Left renal cortex interstitium (tissue), 4 donors: ENCODE measurements around the gene B3GALNT1. TPM values are rescaled to one million over a fixed set of nuclear protein-coding genes. Genes with fewer than 3 reads are reported as not detected.
"Not testable (repeated sequence)": the region's sequence is repeated elsewhere in the genome, so short reads cannot be mapped to it uniquely, and the experiment has no call there.

ENCODE experiments used
- DNase-seq, 4 donors: peaks; one replicate each; pipeline ENCODE4 v3.0.0-alpha.2; 2013; ENCODE audit warnings: low read depth in 4 of 4, low spot score in 2 of 4, missing footprints in 1 of 4
- polyA plus RNA-seq, 4 donors: library from polyadenylated mRNA; unstranded; fragments of 120-200 nt; gene quantifications; one replicate each; pipeline ENCODE4 v1.2.1, GENCODE V29; 2013; ENCODE audit not compliant: insufficient read length in 4 of 4

B3GALNT1 gene
- polyA plus RNA-seq, 4 donors = 41.0 to 50.1 (median 44.9) TPM

DNA sequence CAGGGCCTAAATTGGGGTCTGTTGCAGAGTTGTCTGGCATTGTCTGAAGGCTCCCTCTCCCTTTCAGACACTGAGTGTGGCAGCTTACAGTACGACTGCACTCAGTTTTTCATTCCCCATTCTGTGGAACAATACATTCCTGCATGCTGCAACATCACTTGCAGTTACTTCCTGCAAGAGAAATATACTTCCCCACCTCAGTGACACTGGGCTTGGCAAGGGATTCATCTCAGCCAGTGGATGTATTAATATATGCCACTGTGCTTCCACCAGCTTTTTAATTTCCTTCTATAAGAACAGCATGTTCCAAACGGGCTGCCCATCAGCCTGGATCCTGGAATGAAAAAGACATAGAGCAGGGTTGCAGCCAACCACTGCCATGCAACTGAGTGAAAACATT lies 23.1 kb downstream of the B3GALNT1 start:
- no peak for DNase-seq

DNA sequence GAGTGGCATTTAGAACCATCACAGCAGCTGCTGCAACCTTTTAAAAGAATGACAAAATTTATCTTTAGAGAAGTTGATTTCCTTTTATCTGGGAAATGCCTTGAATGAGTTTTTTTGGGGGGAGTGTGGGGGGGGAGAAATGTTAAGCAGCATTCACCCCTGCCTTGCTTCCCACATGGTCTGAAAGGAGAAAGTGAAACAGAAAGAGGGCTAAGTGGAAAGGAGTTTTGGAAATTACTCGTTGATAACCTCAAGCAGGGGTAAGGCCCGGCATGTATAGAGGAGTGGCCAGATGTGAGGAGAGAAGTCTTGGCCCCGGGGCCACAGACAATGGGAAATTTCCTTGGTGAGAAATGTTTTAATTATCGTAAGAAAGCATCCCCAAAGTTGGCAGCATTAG lies 23.5 kb downstream of the B3GALNT1 start:
- DNase-seq = no peak

DNA sequence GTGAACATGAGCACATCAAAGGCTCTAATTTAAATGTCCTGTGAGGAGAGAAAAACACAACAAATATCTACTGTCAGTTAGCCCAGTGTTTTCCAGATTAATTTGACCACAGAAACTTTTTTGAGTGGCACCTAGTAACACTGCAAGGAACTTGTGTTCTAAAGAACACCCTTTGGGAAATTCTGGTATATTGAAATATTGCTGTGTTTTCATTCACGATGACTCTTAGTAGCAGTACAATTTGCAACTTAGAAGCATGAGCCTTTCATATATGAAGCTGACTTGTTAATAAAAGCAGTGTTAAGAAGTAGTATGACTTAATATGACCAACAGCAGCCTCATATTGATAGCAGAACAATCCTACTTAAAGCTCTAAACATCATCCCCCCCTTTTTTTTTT lies 32.0 kb downstream of the B3GALNT1 start:
- DNase-seq = no peak

DNA sequence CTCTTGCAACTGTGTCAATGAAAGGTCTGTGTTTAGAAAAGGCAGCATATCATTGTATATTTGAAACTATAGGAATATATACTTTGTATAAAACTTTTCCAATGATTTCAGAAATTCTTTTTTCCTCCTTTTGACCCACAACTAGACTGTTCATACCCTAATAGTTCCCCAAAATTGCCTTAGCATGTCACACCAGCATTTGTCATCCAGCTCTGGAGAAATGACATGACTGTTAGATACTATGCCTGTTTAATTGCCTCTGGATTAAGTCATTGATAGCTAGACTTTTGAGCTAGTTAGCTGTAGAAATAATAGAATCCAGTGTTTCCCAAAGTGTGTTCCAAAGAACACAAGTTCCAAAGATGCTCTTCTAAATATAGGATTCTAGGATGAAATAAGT lies 32.4 kb downstream of the B3GALNT1 start:
- no peak for DNase-seq

DNA sequence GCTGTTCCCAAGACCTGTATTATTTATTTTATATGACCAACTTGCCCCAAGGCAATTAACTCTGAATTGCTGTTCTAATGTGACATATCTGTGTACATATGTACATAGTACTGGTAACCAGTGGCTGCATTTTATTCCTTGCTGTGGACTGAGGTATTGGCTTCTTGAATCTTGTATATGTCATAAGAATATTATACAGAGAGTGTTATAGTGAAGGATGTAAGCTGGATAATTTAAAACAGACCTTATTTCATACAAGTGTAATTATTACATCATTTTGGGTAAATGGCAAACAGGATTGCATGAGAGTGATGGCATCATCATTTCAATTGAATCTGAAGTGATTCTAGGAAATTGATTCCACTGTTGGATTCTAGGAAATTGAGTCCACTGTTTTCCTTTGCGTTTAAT lies 32.9 kb downstream of the B3GALNT1 start:
- no peak for DNase-seq

DNA sequence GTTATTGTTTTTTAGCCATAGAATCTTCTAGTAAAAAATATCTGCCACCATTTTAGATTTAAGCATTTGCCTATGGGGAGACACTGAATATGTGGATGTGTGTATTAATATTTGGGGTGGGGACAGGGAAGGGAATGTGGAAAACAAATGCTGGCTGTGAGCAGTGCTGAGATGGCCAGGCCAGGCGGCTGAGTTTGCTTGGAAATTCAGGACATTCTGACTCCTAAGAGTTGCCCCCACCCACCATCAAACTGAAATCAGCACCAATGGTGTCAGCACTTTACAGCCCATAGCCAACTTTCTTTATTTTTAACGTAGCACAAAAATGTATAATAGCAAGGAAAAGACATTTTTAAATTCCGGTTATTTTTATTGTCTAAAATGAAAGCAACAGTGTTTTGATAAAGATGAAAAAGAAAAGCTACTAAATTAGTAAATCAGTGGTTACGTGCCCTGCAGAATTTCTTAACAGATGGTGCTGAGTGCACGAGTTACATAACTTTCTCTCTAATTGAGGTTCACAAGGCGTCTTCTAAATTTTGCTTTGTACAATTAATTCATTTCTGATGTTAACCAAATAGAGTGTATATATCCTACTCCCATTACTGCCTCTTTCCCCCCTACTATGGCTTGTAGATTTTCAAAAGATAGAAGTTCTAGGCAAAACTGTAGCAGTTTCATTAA lies 34.0 kb downstream of the B3GALNT1 start:
- no peak for DNase-seq

DNA sequence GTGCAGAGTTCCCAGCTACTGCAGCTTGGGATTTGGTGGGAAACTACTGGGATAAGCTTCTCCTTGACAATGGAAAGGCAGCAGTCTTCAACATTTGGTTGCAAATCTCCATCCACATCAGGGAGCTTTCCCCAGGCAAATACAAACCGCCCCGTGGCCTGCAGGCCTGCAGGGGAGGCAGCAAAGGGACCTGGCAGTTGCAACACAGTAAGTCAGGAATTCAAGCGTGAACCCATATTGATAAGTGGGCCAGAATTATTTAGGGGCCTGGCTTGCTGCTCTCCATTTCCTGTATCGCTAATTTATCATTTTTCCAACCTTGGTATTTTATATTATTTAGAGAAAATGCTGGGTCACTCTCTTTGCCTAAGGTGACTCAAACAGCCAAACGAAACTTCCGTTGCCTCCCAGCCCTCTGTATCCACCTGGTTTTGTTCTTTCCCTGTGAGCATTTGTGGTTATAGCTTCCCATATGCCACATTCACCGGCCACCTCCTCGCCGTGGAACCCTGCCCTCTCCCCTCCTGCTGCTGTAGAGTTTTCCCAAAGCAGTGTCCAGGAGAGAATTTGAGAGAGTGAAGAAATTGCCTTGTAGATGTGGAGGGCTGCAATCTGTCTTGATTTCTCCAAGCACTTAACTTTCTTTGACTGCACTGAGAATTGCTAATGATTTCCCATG lies 34.8 kb downstream of the B3GALNT1 start:
- DNase-seq = no peak

DNA sequence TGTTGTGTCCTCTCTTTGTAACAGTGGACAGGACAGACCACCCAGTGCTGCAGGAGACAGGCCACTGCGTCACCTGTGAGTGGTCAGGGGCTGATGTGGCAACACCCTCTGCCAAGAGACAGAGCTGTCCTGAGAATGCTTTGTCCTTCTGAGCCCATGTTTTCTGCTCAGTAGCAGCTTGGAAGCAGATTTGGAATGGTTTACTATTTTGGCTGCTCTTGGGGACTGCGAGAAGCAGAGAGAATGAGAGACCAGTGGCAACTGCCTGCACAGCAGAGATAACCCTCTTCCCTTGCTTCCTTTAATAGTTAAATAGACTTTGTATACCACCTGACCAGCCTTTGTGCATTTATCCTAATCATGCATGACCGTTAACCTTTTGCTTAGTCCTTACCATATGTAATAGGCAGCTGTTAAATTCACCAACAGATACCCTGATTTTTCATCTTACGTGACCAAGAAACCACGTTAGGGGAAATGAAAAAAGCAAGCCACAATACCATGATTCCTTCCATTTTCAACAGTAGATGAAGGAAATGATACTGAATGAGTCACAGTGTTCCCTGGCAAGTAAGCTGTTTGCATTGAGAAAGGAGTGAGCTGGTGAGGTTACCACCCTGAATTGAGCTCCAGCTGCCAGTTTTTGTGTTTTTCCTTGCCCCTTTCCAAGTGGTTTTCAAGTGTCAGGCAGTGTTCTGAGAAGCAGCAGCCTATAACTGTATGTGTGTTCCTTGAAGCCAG lies 35.5 kb downstream of the B3GALNT1 start:
- no peak for DNase-seq

DNA sequence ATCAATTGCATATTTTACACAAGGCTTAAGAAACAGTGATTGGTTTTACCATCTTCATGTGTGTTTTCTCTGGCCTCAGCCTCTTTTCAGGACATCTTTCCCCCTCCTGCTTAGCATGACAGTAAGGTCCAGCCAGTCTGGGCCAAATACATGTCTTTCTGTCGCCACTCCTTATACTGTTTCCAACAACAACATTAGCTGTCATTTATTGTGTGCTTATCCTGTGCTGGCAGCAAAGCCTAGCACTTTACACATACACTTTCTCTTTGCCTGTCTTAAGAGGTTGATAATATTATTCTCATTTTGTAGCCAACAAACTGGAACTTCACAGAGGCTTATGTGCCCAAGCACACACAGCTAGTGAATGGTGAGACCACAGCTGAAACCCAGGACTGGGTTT lies 37.8 kb downstream of the B3GALNT1 start:
- no peak for DNase-seq

DNA sequence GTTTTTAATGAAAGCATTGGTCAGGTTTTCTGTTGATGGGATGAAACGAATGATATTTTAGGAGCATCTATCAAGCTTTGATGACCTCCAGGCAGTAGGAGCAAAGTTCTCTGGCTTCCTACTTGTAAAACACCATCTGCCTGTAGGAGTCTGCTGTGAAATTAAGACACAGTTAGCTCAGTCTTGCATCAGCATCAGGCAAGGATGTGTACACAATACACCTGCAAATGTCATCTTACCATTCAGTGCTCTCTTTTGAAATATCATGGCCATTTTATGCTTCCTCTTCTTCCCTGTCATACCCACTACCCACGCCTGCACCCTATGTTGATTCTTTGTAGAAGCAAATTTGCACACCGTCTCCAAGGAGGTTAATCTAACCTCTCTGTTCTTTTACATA lies 38.2 kb downstream of the B3GALNT1 start:
- no peak for DNase-seq

DNA sequence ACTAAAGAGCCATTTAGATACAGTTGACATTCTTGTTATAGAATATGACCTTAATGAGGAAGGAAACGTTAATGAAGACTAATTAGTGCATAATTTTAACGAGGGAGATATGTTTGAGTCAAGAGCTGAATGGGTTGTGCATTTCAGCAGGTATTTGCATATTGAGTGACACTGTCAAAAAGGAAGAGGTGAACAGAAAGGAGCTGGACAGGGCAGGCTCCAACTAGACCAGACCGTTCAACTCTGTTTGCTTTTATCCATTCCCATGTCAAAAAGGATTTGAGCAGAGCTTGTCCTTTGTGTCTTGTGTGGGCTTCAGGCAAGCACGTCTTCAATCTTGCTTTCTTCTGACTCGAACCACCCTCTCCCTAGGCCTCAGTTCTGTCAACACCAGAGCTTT lies 40.7 kb downstream of the B3GALNT1 start:
- DNase-seq = no peak

DNA sequence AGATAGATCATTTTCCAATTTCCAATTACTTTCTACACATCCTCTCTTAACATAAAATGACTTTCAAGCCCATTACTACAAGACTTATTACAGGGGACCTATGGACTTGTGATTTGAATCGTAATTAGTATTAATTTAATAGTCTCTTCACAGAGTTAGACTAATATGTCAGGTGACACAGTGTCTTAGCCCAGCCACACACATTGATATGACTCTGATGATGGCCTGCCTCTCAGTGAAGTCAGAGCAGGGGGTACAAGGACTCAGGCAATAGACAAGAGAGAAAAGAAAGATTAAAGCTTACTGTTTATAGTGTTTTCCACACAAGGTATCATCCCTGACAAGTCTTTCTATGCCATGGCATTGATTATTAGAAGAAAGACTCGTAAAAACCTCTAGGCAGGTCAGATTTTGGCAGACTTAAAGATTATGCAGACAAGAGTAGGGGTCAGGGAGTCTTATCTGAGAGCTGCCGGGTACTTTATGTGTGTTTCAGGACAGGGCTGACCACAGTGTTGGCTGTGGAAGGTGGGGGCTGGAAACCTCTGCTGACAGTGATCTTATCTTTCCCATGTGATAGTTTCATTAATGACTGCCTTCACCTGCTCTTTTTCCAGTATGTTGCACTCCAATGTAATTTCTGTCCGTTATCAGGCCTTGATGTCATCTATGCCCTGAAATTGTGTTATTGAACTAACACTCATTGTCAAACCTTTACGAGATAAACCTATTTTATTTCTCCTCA lies 50.1 kb downstream of the B3GALNT1 start:
- DNase-seq = no peak

DNA sequence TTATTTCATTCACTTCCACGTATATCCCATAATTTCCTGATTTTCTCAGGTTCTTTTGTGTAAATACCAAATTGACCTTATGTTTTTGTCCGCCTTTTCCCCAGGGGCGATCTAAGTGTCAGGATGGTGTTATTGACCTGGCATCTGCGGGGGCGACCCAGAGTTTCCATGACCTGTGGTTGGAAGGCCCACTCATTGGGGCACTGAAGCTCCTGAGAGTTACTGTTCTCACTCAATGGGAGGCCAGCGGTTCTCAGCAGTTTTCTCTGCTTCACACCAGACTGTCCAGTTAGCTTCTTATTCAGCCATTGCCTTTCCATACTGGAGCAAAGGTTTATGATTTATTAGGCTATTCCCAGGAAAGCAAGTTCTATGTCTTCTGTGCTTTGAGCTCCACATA lies 53.3 kb downstream of the B3GALNT1 start:
- no peak for DNase-seq

DNA sequence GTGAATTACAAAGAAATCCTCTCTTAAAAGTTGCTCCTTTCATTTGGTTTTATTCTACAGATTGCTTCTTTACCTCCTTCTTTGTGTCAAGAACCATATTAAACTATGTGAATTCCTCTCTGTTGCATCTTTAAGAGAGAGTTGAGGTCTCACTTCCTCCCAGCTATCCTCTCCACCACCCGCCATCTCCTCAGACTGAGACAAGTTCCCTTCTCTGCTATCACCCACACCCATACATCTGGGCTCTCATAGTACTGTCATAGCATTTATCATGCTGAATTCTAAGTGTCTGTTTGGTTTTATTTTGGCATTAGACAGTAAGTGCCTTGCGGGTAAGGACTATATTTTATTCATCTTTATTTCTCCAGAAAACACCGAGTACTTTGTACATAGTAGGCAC lies 54.2 kb downstream of the B3GALNT1 start:
- DNase-seq = no peak

DNA sequence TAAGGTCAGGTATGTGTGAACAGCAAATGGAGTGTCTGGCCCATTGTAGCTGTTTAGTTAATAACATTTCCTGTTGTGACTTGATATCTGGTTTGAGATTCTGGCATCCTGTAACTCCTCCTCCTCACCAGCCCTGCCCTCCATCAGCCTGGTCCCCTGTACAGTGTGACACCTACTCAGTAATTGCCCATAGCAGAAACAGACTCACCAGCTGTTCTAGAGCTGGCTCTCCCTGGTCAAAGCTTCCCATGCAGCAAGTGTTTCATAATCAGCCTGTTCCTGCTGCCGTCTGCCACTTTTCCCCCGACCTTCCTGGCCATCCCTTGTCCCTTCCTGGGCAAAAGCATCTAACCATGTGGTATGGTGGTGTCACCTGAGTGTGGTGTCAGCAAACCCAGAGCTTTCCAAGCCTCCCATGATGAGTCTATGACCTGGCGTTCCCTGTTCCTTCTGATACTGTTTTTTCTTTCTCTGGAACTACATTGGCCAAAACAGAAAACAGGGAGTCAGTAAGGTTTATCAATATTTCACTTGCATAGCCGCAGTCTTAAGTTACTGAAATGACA lies 55.4 kb downstream of the B3GALNT1 start:
- DNase-seq = no peak

DNA sequence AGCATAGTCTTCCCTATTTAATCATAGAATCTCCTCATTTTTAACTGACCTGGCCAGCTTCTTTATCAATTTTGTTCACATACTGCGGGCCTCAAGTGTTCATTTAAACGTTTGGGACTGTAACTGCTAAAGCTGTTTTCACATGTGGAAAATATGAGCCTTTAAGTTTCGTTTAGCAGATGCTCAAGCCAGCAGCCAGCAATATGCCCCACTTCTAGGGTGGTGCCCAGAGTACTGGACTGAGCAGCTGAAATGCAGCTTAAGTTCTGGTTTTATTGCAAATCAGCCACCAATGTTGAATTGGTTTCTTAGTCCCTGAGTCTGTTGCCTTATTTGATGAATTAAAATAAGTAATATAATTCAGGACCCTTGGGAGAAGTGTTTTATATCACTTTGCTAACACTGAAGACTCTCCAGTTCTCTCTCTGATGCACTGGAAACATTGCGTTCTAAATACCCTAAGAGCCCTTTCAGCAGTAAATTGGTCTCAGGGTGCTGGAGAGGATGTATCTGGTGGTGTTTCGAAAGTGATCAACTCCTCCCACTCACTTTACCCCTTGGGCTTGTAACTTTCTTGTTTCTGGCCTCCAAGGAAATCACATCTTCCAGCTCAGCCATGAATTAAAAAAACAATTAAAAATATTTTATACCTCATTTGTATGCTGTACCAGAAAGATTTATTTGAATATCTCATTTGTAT lies 61.7 kb downstream of the B3GALNT1 start:
- no peak for DNase-seq

DNA sequence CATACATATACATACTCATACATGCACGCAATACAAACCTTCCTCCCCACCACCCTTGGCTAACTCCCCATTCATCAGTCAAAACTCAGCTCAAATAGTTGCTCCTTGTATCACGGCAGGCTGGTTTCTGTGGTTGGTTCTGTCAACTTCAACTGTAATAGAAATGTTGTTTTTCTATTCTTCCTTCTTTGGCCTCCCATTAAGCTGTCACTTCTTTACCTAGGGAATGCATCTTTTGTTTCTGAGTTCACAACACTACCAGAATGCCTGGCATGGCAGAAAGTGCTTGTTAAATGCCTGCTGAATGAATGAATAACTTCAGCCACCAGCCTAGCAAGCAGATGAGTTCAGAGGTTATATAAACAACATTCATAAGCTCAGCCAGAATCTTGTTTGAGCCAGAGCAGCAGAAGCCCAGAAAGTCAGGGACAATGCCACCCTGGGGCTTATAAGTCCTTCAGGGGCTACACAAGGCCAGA lies 63.1 kb downstream of the B3GALNT1 start:
- peak in 1 of 4 donors; percentile 24 for DNase-seq

DNA sequence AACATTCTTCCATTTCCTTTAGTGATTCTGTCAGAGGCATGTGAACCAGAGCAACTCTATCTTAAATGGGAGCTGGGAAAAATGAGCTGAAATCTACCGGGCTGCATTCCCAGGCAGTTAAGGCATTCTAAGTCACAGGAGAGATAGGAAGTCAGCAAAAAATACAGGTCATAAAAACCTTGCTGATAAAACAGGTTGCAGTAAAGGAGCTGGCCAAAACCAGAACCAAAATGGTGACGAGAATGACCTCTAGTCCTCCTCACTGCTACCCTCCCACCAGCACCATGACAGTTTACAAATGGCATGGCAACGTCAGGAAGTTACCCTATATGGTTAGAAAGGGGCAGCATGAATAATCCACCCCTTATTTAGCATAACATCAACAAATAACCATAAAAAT lies 66.4 kb downstream of the B3GALNT1 start:
- no peak for DNase-seq

DNA sequence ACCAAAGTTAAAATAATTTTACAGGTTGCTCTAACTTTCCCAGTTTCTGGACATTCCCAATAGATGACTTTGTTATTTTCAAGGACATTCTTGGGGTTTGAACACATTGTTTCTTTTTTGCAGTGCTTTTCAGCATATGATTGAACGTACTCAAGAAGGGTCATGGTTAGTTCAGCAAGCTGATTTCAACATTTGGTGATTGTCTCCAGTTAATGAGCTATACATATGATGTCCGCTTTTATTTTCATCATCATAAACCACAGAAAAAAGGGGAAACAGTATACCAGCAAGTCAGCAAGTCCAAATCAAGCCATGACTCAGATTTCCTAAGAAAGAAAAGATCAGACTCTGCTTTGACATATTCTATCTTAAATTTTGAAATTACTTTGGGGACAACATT lies 69.4 kb downstream of the B3GALNT1 start:
- no peak for DNase-seq

DNA sequence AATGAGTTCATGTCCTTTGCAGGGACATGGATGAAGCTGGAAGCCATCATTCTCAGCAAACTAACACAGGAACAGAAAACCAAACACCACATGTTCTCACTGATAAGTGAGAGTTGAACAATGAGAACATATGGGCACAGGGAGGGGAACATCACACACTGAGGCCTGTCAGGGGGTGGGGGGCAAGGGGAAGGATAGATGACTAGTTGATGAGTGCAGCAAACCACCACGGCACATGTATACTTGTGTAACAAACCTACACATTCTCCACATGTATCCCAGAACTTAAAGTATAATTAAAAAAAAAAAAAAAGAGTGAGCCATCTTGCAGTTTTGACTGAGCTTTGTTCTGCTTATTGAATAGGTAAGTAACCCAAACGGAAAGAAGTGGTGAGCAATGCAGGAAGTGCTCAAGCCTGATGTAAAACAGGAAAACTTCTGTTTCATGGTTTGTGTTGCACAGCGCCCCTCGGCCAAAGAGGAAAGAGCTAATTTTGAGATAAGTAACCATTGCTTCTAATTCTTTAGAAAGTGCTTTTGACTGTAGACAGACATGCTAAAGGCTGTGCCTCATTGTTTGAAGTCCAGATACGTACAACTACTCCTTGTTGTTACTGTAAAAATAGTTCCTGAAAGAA lies 70.1 kb downstream of the B3GALNT1 start:
- not testable (repeated sequence) for DNase-seq
